Activated naive CD8-positive, alpha-beta T cell treated with anti-CD3 and anti-CD28 coated beads, Interleukin-2, amount 50 U/mL, for 16 hours (primary cell): ENCODE results near the gene MRPL3.

Source experiments
- DNase-seq: peaks from one replicate; pipeline ENCODE4 v3.0.0-alpha.2; 2020; ENCODE audit warnings: low read depth, low spot score

Gene MRPL3

GRCh38 chr3:131502530-131503319 lies at the start of gene MRPL3:
TSS of gene MRPL3 (minus strand) at chr3:131502971. CDS start at chr3:131502821, 150 bp downstream.
- DNase-seq = peak; percentile 70

GRCh38 chr3:131551761-131552160 lies 49.0 kb upstream of the MRPL3 start:
- no peak for DNase-seq

- no peak for DNase-seq
These were observed 48.0 kb upstream of the MRPL3 start for GRCh38 chr3:131550562-131551465.

- DNase-seq = no peak
These were observed 46.6 kb upstream of the MRPL3 start for GRCh38 chr3:131549340-131549739.

GRCh38 chr3:131547585-131547984 lies 44.8 kb upstream of the MRPL3 start:
- DNase-seq = no peak

GRCh38 chr3:131546441-131546840 lies 43.7 kb upstream of the MRPL3 start:
- no peak for DNase-seq

- no peak for DNase-seq
These were observed 41.8 kb upstream of the MRPL3 start for GRCh38 chr3:131544557-131544956.

- no peak for DNase-seq
These were observed 40.9 kb upstream of the MRPL3 start for GRCh38 chr3:131543714-131544113.

GRCh38 chr3:131541288-131541687 lies 38.5 kb upstream of the MRPL3 start:
- no peak for DNase-seq

- DNase-seq = no peak
These were observed 38.0 kb upstream of the MRPL3 start for GRCh38 chr3:131540821-131541220.

- no peak for DNase-seq
These were observed 37.4 kb upstream of the MRPL3 start for GRCh38 chr3:131540143-131540542.

- DNase-seq = no peak
These were observed 36.2 kb upstream of the MRPL3 start for GRCh38 chr3:131538968-131539367.

GRCh38 chr3:131537531-131537930 lies 34.8 kb upstream of the MRPL3 start:
- DNase-seq = no peak

GRCh38 chr3:131535596-131535995 lies 32.8 kb upstream of the MRPL3 start:
- DNase-seq = no peak

GRCh38 chr3:131535131-131535530 lies 32.4 kb upstream of the MRPL3 start:
- no peak for DNase-seq

GRCh38 chr3:131532645-131533044 lies 29.9 kb upstream of the MRPL3 start:
- no peak for DNase-seq

GRCh38 chr3:131530843-131531242 lies 28.1 kb upstream of the MRPL3 start:
- no peak for DNase-seq

- no peak for DNase-seq
These were observed 27.6 kb upstream of the MRPL3 start for GRCh38 chr3:131530388-131530787.

- no peak for DNase-seq
These were observed 24.1 kb upstream of the MRPL3 start for GRCh38 chr3:131526801-131527347.

GRCh38 chr3:131518680-131519079 lies 15.9 kb upstream of the MRPL3 start:
- no peak for DNase-seq

- no peak for DNase-seq
These were observed 2.6 kb upstream of the MRPL3 start for GRCh38 chr3:131505421-131505820.

- DNase-seq = no peak
These were observed 507 bp upstream of the MRPL3 start for GRCh38 chr3:131503320-131503635.

- DNase-seq = no peak
These were observed 822 bp downstream of the MRPL3 start for GRCh38 chr3:131501949-131502348.
